ENCODE measurements around the gene TSPEAR. TPM values are rescaled to one million over a fixed set of nuclear protein-coding genes. Genes with fewer than 3 reads are reported as not detected.

TSPEAR gene
- total and polyA plus RNA-seq, 4 experiments from 2014 or later = 0.07 TPM; not detected in 3

- Histone ChIP-seq H3K27me3 (ENCODE audit: insufficient read depth, low read length) (peaks cover 40% of the 10 kb centered on the region), H3K4me1 (ENCODE audit: insufficient read depth, low read length) (peaks cover under 1% of the 10 kb centered on the region), H3K9me3 (ENCODE audit: control insufficient read depth in 1 of 2, low read length in 2 of 2) (no peaks in the 10 kb centered on the region), H3K36me3 (ENCODE audit: insufficient read depth, low read length) (no peaks in the 10 kb centered on the region), H3K4me3 (ENCODE audit: low read length in 2 of 2) (no peak overlapping the region), H3K27ac (ENCODE audit: low read depth, low read length) (no peak overlapping the region)
- H3K9me3 Mint-ChIP-seq = peaks cover 0 to 24% (median 21%) of the 10 kb centered on the region in 8 donors
- H3K36me3 Mint-ChIP-seq = no peaks in the 10 kb centered on the region
- CTCF ChIA-PET (ENCODE audit: partially characterized antibody) = no interaction called here
- H3K4me1 Mint-ChIP-seq = peaks cover under 1 to 16% (median 1%) of the 10 kb centered on the region in 4 donors
- DNase-seq = no peak
- peaks cover 58 to 62% of the 10 kb centered on the region in 2 donors for H3K27me3 Mint-ChIP-seq
- H3K27ac Mint-ChIP-seq = peak overlapping the region in 2 of 7 donors; percentile 23 to 30
- POLR2A ChIA-PET (ENCODE audit: partially characterized antibody) = no interaction called here
- no peak overlapping the region for H3K4me3 Mint-ChIP-seq
- intact Hi-C loops (cut with micrococcal nuclease) = no loop called here
Observed at GRCh38 chr21:44702111-44702972, 9.0 kb downstream of the TSPEAR start.

DNA sequence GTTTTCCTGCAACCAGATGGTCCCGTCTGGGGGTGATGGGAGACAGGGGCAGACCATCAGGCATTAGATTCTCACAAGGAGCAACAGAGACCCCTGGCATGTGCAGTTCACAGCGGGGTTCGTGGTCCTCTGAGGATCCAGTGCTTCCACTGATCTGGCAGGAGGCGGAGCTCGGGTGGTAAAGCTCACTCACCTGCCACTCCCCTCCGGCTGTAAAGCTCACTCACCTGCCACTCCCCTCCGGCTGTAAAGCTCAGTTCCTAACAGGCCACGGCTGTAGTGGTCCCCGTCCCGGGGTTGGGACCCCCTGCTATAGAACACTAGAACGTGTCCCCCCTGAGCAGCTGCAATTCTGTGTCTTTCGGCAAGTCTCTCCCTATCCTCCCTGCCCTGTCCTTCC, 9.8 kb downstream of the TSPEAR start:
- ChIA-PET POLR2A (ENCODE audit: partially characterized antibody) (no interaction called here), CTCF (ENCODE audit: partially characterized antibody) (interaction anchor here (1.1 kb wide), 1 partner anchor 41 kb away, joined by 3 read pairs; no protein-coding TSS in a partner anchor)
- H3K27ac Mint-ChIP-seq = no peak overlapping the region
- H3K4me3 Mint-ChIP-seq = no peak overlapping the region
- H3K4me3 ChIP-seq (ENCODE audit: low read length in 2 of 2) = no peak overlapping the region
- peaks cover 34% of the 10 kb centered on the region for H3K27me3 ChIP-seq (ENCODE audit: insufficient read depth, low read length)
- H3K9me3 ChIP-seq (ENCODE audit: control insufficient read depth in 1 of 2, low read length in 2 of 2) = no peaks in the 10 kb centered on the region
- no peak overlapping the region for H3K27ac ChIP-seq (ENCODE audit: low read depth, low read length)
- H3K36me3 ChIP-seq (ENCODE audit: insufficient read depth, low read length) = no peaks in the 10 kb centered on the region
- peaks cover 0 to 22% (median 21%) of the 10 kb centered on the region in 8 donors for H3K9me3 Mint-ChIP-seq
- no peaks in the 10 kb centered on the region for H3K4me1 ChIP-seq (ENCODE audit: insufficient read depth, low read length)
- DNase-seq = no peak
- H3K4me1 Mint-ChIP-seq = peaks cover 1 to 16% (median 3%) of the 10 kb centered on the region in 4 donors
- peaks cover 62 to 63% of the 10 kb centered on the region in 2 donors for H3K27me3 Mint-ChIP-seq
- no peaks in the 10 kb centered on the region for H3K36me3 Mint-ChIP-seq
- intact Hi-C loops (cut with micrococcal nuclease) = no loop called here

DNA sequence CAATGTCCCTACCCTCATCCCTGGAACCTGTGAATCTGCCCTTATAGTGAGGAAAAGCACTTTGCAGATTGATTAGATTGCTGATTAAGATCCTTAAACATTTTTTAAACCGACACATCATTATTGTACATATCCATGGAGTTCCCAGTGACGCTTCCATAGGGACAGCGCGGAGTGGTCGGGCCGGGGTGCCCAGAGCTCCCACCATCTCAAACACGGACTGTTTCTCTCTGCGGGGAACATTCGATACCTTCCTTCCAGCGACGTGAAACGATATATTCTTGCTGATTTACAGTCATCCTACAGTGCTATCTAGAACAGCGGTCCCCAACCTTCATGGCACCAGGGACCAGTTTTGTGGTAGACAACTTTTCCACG, 10.4 kb downstream of the TSPEAR start:
- DNase-seq = no peak
- POLR2A ChIA-PET (ENCODE audit: partially characterized antibody) = no interaction called here
- Histone ChIP-seq H3K36me3 (ENCODE audit: insufficient read depth, low read length) (no peaks in the 10 kb centered on the region), H3K27ac (ENCODE audit: low read depth, low read length) (no peak overlapping the region), H3K9me3 (ENCODE audit: control insufficient read depth in 1 of 2, low read length in 2 of 2) (no peaks in the 10 kb centered on the region), H3K27me3 (ENCODE audit: insufficient read depth, low read length) (peaks cover 30% of the 10 kb centered on the region), H3K4me3 (ENCODE audit: low read length in 2 of 2) (no peak overlapping the region), H3K4me1 (ENCODE audit: insufficient read depth, low read length) (no peaks in the 10 kb centered on the region)
- intact Hi-C loops (cut with micrococcal nuclease) = no loop called here
- Mint-ChIP-seq H3K27me3 (peaks cover 60 to 64% of the 10 kb centered on the region in 2 donors), H3K4me1 (peaks cover 1 to 16% (median 3%) of the 10 kb centered on the region in 4 donors), H3K27ac (no peak overlapping the region), H3K9me3 (peaks cover 0 to 17% (median 16%) of the 10 kb centered on the region in 8 donors), H3K4me3 (no peak overlapping the region), H3K36me3 (no peaks in the 10 kb centered on the region)
- CTCF ChIA-PET (ENCODE audit: partially characterized antibody) = interaction anchor here (1.1 kb wide), 1 partner anchor 41 kb away, joined by 3 read pairs; no protein-coding TSS in a partner anchor

- no peak for DNase-seq
- intact Hi-C loops (cut with micrococcal nuclease) = no loop called here
- H3K4me1 ChIP-seq (ENCODE audit: insufficient read depth, low read length) = no peaks in the 10 kb centered on the region
- H3K4me3 ChIP-seq (ENCODE audit: low read length in 2 of 2) = no peak overlapping the region
- H3K4me1 Mint-ChIP-seq = peaks cover 1 to 16% (median 3%) of the 10 kb centered on the region in 4 donors
- no peak overlapping the region for H3K27ac ChIP-seq (ENCODE audit: low read depth, low read length)
- no peaks in the 10 kb centered on the region for H3K36me3 ChIP-seq (ENCODE audit: insufficient read depth, low read length)
- no peaks in the 10 kb centered on the region for H3K36me3 Mint-ChIP-seq
- no peaks in the 10 kb centered on the region for H3K9me3 ChIP-seq (ENCODE audit: control insufficient read depth in 1 of 2, low read length in 2 of 2)
- peaks cover 0 to 12% (median 11%) of the 10 kb centered on the region in 8 donors for H3K9me3 Mint-ChIP-seq
- POLR2A ChIA-PET (ENCODE audit: partially characterized antibody) = no interaction called here
- no peak overlapping the region for H3K4me3 Mint-ChIP-seq
- H3K27me3 ChIP-seq (ENCODE audit: insufficient read depth, low read length) = peaks cover 30% of the 10 kb centered on the region
- H3K27ac Mint-ChIP-seq = no peak overlapping the region
- CTCF ChIA-PET (ENCODE audit: partially characterized antibody) = interaction anchor here (1.1 kb wide), 1 partner anchor 42 kb away, joined by 3 read pairs; no protein-coding TSS in a partner anchor
- H3K27me3 Mint-ChIP-seq = peaks cover 57 to 61% of the 10 kb centered on the region in 2 donors
Observed at GRCh38 chr21:44700101-44701022, 11.0 kb downstream of the TSPEAR start.

DNA sequence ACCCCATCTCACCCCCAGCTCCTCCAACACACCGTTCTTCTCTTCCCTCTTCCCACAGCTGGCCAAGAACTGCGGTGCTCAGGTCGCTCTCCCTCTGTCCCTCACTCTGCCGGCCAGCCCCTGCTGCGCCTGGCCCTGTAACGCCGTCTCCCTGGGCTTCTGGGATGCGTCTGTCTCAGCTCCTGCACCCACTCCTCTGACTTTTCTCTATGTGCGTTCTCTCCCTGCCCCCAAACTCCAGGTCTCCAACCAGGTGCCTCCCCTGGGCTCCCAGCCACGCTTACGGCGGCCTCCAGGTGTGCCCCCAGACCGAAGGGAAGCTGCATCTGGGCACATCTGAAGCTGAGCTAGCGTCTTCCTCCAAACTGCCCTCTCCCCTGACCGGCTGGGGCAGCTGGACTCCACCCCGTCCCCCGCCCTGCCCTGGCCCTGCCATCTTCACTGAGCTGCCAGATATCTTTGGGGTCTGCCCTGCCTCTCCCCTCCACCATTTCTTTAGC, 11.8 kb downstream of the TSPEAR start:
- no peaks in the 10 kb centered on the region for H3K9me3 ChIP-seq (ENCODE audit: control insufficient read depth in 1 of 2, low read length in 2 of 2)
- no peaks in the 10 kb centered on the region for H3K36me3 Mint-ChIP-seq
- peaks cover 50 to 54% of the 10 kb centered on the region in 2 donors for H3K27me3 Mint-ChIP-seq
- no peak overlapping the region for H3K4me3 Mint-ChIP-seq
- no peak overlapping the region for H3K27ac Mint-ChIP-seq
- no peak for DNase-seq
- ChIA-PET CTCF (ENCODE audit: partially characterized antibody) (no interaction called here), POLR2A (ENCODE audit: partially characterized antibody) (no interaction called here)
- peaks cover 0 to 5% (median 3%) of the 10 kb centered on the region in 8 donors for H3K9me3 Mint-ChIP-seq
- intact Hi-C loops (cut with micrococcal nuclease) = no loop called here
- H3K27ac ChIP-seq (ENCODE audit: low read depth, low read length) = no peak overlapping the region
- no peaks in the 10 kb centered on the region for H3K36me3 ChIP-seq (ENCODE audit: insufficient read depth, low read length)
- peaks cover 1 to 16% (median 9%) of the 10 kb centered on the region in 4 donors for H3K4me1 Mint-ChIP-seq
- no peak overlapping the region for H3K4me3 ChIP-seq (ENCODE audit: low read length in 2 of 2)
- H3K27me3 ChIP-seq (ENCODE audit: insufficient read depth, low read length) = peaks cover 27% of the 10 kb centered on the region
- no peaks in the 10 kb centered on the region for H3K4me1 ChIP-seq (ENCODE audit: insufficient read depth, low read length)

DNA sequence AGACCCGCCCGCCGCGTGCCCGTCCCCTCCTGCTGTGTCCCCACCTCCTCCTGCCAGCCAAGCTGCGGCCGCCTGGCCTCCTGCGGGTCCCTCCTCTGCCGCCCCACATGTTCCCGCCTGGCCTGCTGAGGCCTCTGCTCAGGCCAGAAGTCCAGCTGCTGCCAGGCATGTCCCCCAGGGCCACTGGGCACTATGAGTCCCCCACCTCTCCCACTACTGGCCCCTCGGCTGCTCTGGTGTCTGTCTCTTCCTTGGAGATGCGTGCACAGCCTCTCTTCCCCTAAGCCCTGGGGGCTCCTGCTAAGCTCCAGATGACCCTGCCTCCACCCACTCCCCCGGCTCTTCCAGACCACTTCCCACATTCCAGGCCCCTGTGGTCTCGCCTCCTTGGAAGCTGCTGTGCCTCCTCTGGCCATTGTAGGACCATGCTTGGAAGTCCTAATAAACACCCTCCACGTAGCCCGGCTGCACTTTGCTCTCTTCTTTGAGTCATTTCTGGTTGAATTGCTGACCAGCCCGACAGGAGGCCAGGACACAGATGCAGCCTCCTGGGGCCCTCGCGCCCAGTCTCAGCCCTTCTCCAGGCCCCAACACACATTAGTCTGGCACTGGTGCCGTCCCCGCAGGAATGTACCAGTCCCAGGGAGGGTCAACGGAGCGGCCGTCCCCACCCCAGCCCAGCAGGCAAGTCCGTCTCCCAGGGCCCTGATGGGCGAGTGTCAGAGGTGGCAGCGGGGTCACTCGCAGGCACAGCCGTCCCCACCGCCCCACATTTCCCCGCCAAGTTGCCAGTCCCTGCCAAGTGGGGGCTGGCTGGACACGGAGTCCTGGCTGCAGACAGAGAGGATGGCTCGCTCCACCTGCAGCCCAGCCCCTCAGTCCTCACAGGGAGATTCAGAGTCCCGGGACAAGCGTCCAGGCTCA, 13.3 kb downstream of the TSPEAR start:
- Mint-ChIP-seq H3K27me3 (peaks cover 43 to 48% of the 10 kb centered on the region in 2 donors), H3K36me3 (no peaks in the 10 kb centered on the region), H3K4me1 (peaks cover 4 to 18% (median 12%) of the 10 kb centered on the region in 4 donors), H3K4me3 (no peak overlapping the region), H3K9me3 (peaks cover 0 to 6% (median 2%) of the 10 kb centered on the region in 8 donors), H3K27ac (no peak overlapping the region)
- POLR2A ChIA-PET (ENCODE audit: partially characterized antibody) = interaction anchor here (1.6 kb wide), 1 partner anchor 79 kb away, joined by 4 read pairs; no protein-coding TSS in a partner anchor
- Histone ChIP-seq H3K36me3 (ENCODE audit: insufficient read depth, low read length) (no peaks in the 10 kb centered on the region), H3K27ac (ENCODE audit: low read depth, low read length) (no peak overlapping the region), H3K4me3 (ENCODE audit: low read length in 2 of 2) (no peak overlapping the region), H3K9me3 (ENCODE audit: control insufficient read depth in 1 of 2, low read length in 2 of 2) (no peaks in the 10 kb centered on the region), H3K4me1 (ENCODE audit: insufficient read depth, low read length) (no peaks in the 10 kb centered on the region), H3K27me3 (ENCODE audit: insufficient read depth, low read length) (peaks cover 13% of the 10 kb centered on the region)
- CTCF ChIA-PET (ENCODE audit: partially characterized antibody) = no interaction called here
- intact Hi-C loops (cut with micrococcal nuclease) = no loop called here
- DNase-seq = no peak

Data from CD4-positive, alpha-beta memory T cell (primary cell).